Liver (tissue), 9 donors: Measurements from ENCODE around the gene P2RY8. TPM values are rescaled to one million over a fixed set of nuclear protein-coding genes. Genes with fewer than 3 reads are reported as not detected.

Experiments
- DNase-seq: peaks from one replicate; pipeline ENCODE4 v3.0.0-alpha.2; 2017; ENCODE audit warnings: low spot score
- H3K27ac ChIP-seq, 2 donors: one replicate each; pipeline ENCODE4 v1.7.0; 2013; ENCODE audit warnings: inconsistent platforms in 2 of 2, low read length in 2 of 2, control low read depth in 1 of 2, low read depth in 1 of 2, mild to moderate bottlenecking in 1 of 2
- H3K27me3 ChIP-seq, 4 donors: one replicate each; pipeline versions ENCODE4 v1.6.1 to v1.7.0; 2013; ENCODE audit warnings: low read length in 3 of 4, inconsistent platforms in 1 of 4, mild to moderate bottlenecking in 1 of 4, moderate library complexity in 1 of 4; ENCODE audit not compliant: control insufficient read depth in 4 of 4, insufficient read depth in 4 of 4
- H3K36me3 ChIP-seq, 4 donors: one replicate each; pipeline versions ENCODE4 v1.6.1 to v1.7.0; 2013; ENCODE audit warnings: low read length in 3 of 4, mild to moderate bottlenecking in 3 of 4, low read depth in 1 of 4, moderate library complexity in 1 of 4; ENCODE audit not compliant: control insufficient read depth in 4 of 4, insufficient read depth in 3 of 4
- H3K4me1 ChIP-seq, 4 donors: one replicate each; pipeline versions ENCODE4 v1.6.1 to v1.7.0; 2013; ENCODE audit warnings: low read length in 3 of 4, mild to moderate bottlenecking in 3 of 4, moderate library complexity in 1 of 4; ENCODE audit not compliant: control insufficient read depth in 4 of 4, insufficient read depth in 4 of 4
- H3K4me3 ChIP-seq, 3 donors: one replicate each; pipeline versions ENCODE4 v1.6.1 to v1.7.0; 2013; ENCODE audit warnings: low read length in 3 of 3, control low read depth in 1 of 3, low read depth in 1 of 3, mild to moderate bottlenecking in 1 of 3
- H3K9ac ChIP-seq, 2 donors: one replicate each; pipeline ENCODE4 v1.7.0; 2013; ENCODE audit warnings: low read length in 2 of 2, mild to moderate bottlenecking in 2 of 2, moderate library complexity in 2 of 2, control low read depth in 1 of 2, low read depth in 1 of 2
- H3K9me3 ChIP-seq, 4 donors: one replicate each; pipeline versions ENCODE4 v1.6.1 to v1.7.0; 2013; ENCODE audit warnings: low read length in 3 of 4; ENCODE audit not compliant: control insufficient read depth in 4 of 4
- EGR1 ChIP-seq, 2 donors: IDR thresholded peaks; 2 replicates each; pipeline ENCODE4 v1.6.1; 2016 to 2018; ENCODE audit warnings: antibody characterized with exemption in 2 of 2, low read depth in 2 of 2
- FOXA1 ChIP-seq: IDR thresholded peaks from 2 replicates; pipeline ENCODE4 v1.6.1; 2016; ENCODE audit warnings: antibody characterized with exemption
- FOXA2 ChIP-seq: IDR thresholded peaks from 2 replicates; pipeline ENCODE4 v1.6.1; 2016; ENCODE audit warnings: antibody characterized with exemption
- GABPA ChIP-seq, 2 donors: IDR thresholded peaks in 1 of 2; conservative IDR thresholded peaks in 1 of 2; 2 replicates each; pipeline ENCODE4 v1.6.1; 2016; ENCODE audit warnings: antibody characterized with exemption in 2 of 2, mild to moderate bottlenecking in 1 of 2, moderate library complexity in 1 of 2
- HNF4G ChIP-seq: IDR thresholded peaks from 2 replicates; pipeline ENCODE4 v1.6.1; 2016; ENCODE audit warnings: antibody characterized with exemption
- JUND ChIP-seq, 2 donors: IDR thresholded peaks; 2 replicates each; pipeline ENCODE4 v1.6.1; 2016; ENCODE audit warnings: antibody characterized with exemption in 2 of 2
- MAX ChIP-seq: IDR thresholded peaks from 2 replicates; pipeline ENCODE4 v1.6.1; 2016; ENCODE audit warnings: antibody characterized with exemption
- NR2F2 ChIP-seq: IDR thresholded peaks from 2 replicates; pipeline ENCODE4 v1.6.1; 2016; ENCODE audit warnings: antibody characterized with exemption
- RAD21 ChIP-seq, 2 donors: IDR thresholded peaks; 2 replicates each; pipeline ENCODE4 v1.6.1; 2016; ENCODE audit warnings: antibody characterized with exemption in 2 of 2, mild to moderate bottlenecking in 2 of 2
- RXRA ChIP-seq, 2 donors: IDR thresholded peaks; 2 replicates each; pipeline ENCODE4 v1.6.1; 2017 to 2018; ENCODE audit warnings: antibody characterized with exemption in 2 of 2, mild to moderate bottlenecking in 1 of 2
- SP1 ChIP-seq: IDR thresholded peaks from 2 replicates; pipeline ENCODE4 v1.6.1; 2018; ENCODE audit warnings: antibody characterized with exemption, mild to moderate bottlenecking
- TAF1 ChIP-seq: conservative IDR thresholded peaks from 2 replicates; pipeline ENCODE4 v1.6.1; 2016; ENCODE audit warnings: antibody characterized with exemption, mild to moderate bottlenecking
- YY1 ChIP-seq: IDR thresholded peaks from 2 replicates; pipeline ENCODE4 v1.6.1; 2016; ENCODE audit warnings: antibody characterized with exemption, mild to moderate bottlenecking
- ZBTB33 ChIP-seq: IDR thresholded peaks from 2 replicates; pipeline ENCODE4 v1.6.1; 2016; ENCODE audit warnings: antibody characterized with exemption
- WGBS: extraction: QIAGEN DNeasy Blood & Tissue Kit; methylation state at CpG from one replicate; pipeline ENCODE4 v1.1.7; 2013; 5-methylcytosine and 5-hydroxymethylcytosine counted together
- polyA plus RNA-seq, 2 donors: library from polyadenylated mRNA; stranded (reverse) in 1 of 2; unstranded in 1 of 2; fragments of 200-250 nt in 1 of 2; fragments of >200 nt in 1 of 2; fragmentation: Nextera tagmentation in 1 of 2; extraction: Ambion mirVana in 1 of 2; gene quantifications; one replicate each; pipeline versions ENCODE4 v1.2.1 to v1.2.3, GENCODE V29; 2013 to 2015
- total RNA-seq, 2 donors: library from RNA; depleted of rRNA; stranded (reverse); fragments of >200 nt; gene quantifications; one replicate each; pipeline ENCODE4 v1.2.3, GENCODE V29; 2014
- TF ChIP-seq, protein P1 (sequence below): IDR thresholded peaks from 2 replicates; pipeline ENCODE4 v1.6.1; 2016; ENCODE audit warnings: antibody characterized with exemption, mild to moderate bottlenecking
- TF ChIP-seq, protein P2 (sequence below): fragments of 150-350 bp; IDR thresholded peaks from 2 replicates; pipeline ENCODE4 v1.5.1; 2017; ENCODE audit warnings: improper control_type of control experiment, low read depth, low read length; ENCODE audit not compliant: missing input control
- donor health status: healthy.
- donor health status: healthy.
- donor health status: healthy.
- donor health status: healthy.
- donor health status: healthy.

Gene P2RY8
- total and polyA plus RNA-seq, 4 donors: 0.24 to 4.4 (median 0.59) TPM

- Histone ChIP-seq H3K9me3 (peaks cover 0 to 2% (median 0%) of the 10 kb centered on the region in 4 donors), H3K27me3 (no peaks in the 10 kb centered on the region)
These were observed 64.0 kb downstream of the P2RY8 start for GRCh38 chrX:1472975-1473374.

GRCh38 chrX:1468250-1468772 lies 68.7 kb downstream of the P2RY8 start:
- Histone ChIP-seq H3K36me3 (no peaks in the 10 kb centered on the region), H3K4me1 (no peaks in the 10 kb centered on the region), H3K4me3 (no peak overlapping the region), H3K9ac (no peak overlapping the region), H3K27me3 (peaks cover 0 to 3% (median 0%) of the 10 kb centered on the region in 4 donors), H3K9me3 (no peaks in the 10 kb centered on the region), H3K27ac (no peak overlapping the region)
- 60% methylated on average over 20 of the region's 20 CpGs for WGBS
- DNase-seq: no peak
- TF ChIP-seq, protein P1, sequence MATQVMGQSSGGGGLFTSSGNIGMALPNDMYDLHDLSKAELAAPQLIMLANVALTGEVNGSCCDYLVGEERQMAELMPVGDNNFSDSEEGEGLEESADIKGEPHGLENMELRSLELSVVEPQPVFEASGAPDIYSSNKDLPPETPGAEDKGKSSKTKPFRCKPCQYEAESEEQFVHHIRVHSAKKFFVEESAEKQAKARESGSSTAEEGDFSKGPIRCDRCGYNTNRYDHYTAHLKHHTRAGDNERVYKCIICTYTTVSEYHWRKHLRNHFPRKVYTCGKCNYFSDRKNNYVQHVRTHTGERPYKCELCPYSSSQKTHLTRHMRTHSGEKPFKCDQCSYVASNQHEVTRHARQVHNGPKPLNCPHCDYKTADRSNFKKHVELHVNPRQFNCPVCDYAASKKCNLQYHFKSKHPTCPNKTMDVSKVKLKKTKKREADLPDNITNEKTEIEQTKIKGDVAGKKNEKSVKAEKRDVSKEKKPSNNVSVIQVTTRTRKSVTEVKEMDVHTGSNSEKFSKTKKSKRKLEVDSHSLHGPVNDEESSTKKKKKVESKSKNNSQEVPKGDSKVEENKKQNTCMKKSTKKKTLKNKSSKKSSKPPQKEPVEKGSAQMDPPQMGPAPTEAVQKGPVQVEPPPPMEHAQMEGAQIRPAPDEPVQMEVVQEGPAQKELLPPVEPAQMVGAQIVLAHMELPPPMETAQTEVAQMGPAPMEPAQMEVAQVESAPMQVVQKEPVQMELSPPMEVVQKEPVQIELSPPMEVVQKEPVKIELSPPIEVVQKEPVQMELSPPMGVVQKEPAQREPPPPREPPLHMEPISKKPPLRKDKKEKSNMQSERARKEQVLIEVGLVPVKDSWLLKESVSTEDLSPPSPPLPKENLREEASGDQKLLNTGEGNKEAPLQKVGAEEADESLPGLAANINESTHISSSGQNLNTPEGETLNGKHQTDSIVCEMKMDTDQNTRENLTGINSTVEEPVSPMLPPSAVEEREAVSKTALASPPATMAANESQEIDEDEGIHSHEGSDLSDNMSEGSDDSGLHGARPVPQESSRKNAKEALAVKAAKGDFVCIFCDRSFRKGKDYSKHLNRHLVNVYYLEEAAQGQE: no peak
- TF ChIP-seq, protein P2, sequence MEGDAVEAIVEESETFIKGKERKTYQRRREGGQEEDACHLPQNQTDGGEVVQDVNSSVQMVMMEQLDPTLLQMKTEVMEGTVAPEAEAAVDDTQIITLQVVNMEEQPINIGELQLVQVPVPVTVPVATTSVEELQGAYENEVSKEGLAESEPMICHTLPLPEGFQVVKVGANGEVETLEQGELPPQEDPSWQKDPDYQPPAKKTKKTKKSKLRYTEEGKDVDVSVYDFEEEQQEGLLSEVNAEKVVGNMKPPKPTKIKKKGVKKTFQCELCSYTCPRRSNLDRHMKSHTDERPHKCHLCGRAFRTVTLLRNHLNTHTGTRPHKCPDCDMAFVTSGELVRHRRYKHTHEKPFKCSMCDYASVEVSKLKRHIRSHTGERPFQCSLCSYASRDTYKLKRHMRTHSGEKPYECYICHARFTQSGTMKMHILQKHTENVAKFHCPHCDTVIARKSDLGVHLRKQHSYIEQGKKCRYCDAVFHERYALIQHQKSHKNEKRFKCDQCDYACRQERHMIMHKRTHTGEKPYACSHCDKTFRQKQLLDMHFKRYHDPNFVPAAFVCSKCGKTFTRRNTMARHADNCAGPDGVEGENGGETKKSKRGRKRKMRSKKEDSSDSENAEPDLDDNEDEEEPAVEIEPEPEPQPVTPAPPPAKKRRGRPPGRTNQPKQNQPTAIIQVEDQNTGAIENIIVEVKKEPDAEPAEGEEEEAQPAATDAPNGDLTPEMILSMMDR: no peak
- TF ChIP-seq MAX (no peak), FOXA2 (no peak), TAF1 (no peak), FOXA1 (no peak), GABPA (IDR thresholded peaks at IDR 0.05 in 1 of 2, conservative IDR thresholded peaks at IDR 0.05 in 1 of 2) (no peak), YY1 (no peak), SP1 (no peak), NR2F2 (no peak), JUND (IDR thresholded peaks at IDR 0.05) (no peak), RXRA (IDR thresholded peaks at IDR 0.05) (no peak), EGR1 (IDR thresholded peaks at IDR 0.05; ENCODE audit: low read depth in 2 of 2) (no peak)

More at GRCh38 chrX:1472975-1473374, 64.0 kb downstream of the P2RY8 start:
- WGBS: 85% methylated on average over 2 of the region's 2 CpGs
- TF ChIP-seq FOXA2: no peak
- no peak for TF ChIP-seq EGR1 (IDR thresholded peaks at IDR 0.05; ENCODE audit: low read depth in 2 of 2)
- no peak for TF ChIP-seq RAD21 (IDR thresholded peaks at IDR 0.05)
- TF ChIP-seq YY1: no peak
- TF ChIP-seq RXRA (IDR thresholded peaks at IDR 0.05): no peak
- no peak for TF ChIP-seq TAF1
- no peak for TF ChIP-seq HNF4G
- no peak for TF ChIP-seq MAX
- no peak for TF ChIP-seq ZBTB33
- TF ChIP-seq JUND (IDR thresholded peaks at IDR 0.05): no peak
- no peak for TF ChIP-seq FOXA1
- no peak for TF ChIP-seq GABPA (IDR thresholded peaks at IDR 0.05 in 1 of 2, conservative IDR thresholded peaks at IDR 0.05 in 1 of 2)
- TF ChIP-seq, protein P2: no peak
- no peak for TF ChIP-seq NR2F2
- H3K27ac ChIP-seq: no peak overlapping the region
- DNase-seq: no peak
- no peak overlapping the region for H3K9ac ChIP-seq
- H3K4me3 ChIP-seq: no peak overlapping the region
- no peaks in the 10 kb centered on the region for H3K4me1 ChIP-seq
- no peaks in the 10 kb centered on the region for H3K36me3 ChIP-seq
